ENCODE measurements around the gene ALDH1A3. TPM values are rescaled to one million over a fixed set of nuclear protein-coding genes. Genes with fewer than 3 reads are reported as not detected.

Gene ALDH1A3
- total and polyA plus RNA-seq, 2 of the 4 experiments (the other 2 are of a cell fraction) = 3.1 to 5.0 TPM

- H3K9me1 ChIP-seq (ENCODE audit: insufficient read depth, low read length) = 0 out of 2 replicates have a peak, but pooled peaks cover 7% of the 10 kb centered on the region
- peak overlapping the region; percentile 33 for H2BK120ac ChIP-seq (ENCODE audit: low read depth, low read length)
- peak overlapping the region; percentile 1; the same call in 1 of the 2 replicates for H3K56ac ChIP-seq (ENCODE audit: extremely low read depth, insufficient read depth, low read length)
- H3K4me1 ChIP-seq (ENCODE audit: control insufficient read depth, insufficient read depth, low read length) = peaks cover 17% of the 10 kb centered on the region
- ChIA-PET POLR2A (ENCODE audit: unreplicated experiment) (interaction anchor here (0.9 kb wide), 1 partner anchor 8 kb away, joined by 3 read pairs; no protein-coding TSS in a partner anchor), CTCF (interaction anchor here (1.4 kb wide), 1 partner anchor 9 kb away, joined by 7 read pairs; no protein-coding TSS in a partner anchor)
- peak; percentile 87 for ATAC-seq (ENCODE audit: low read depth)
- peak overlapping the region; percentile 44; the same call in 1 of the 2 replicates for H3K27ac ChIP-seq (ENCODE audit: insufficient read depth, low read length)
- peak overlapping the region; percentile 14 for H4K91ac ChIP-seq (ENCODE audit: insufficient read depth, low read depth, low read length)
- H3K14ac ChIP-seq (replicated peaks; ENCODE audit: low read depth, low read length) = 0 out of 2 replicates have a peak overlapping the region, but pooled peaks have one; percentile 54
- WGBS, 2 experiments (ENCODE audit: extremely low coverage in 2 of 2, insufficient read length in 1 of 2) = 41% methylated on average over 5 of the region's 15 CpGs; no CpG with 5 or more reads in 1 of the 2 experiments
- H4K5ac ChIP-seq (ENCODE audit: low read depth, low read length) = no peak overlapping the region; the same call in 1 of the 2 replicates
- intact Hi-C loops (cut with micrococcal nuclease) = no loop called here
- H3K4ac ChIP-seq (ENCODE audit: low read depth, low read length) = peak overlapping the region; percentile 8; the same call in 1 of the 2 replicates
- no peak overlapping the region for H3K4me3 ChIP-seq (ENCODE audit: insufficient read depth, low read depth, low read length)
- H3K18ac ChIP-seq (ENCODE audit: low read depth, low read length) = no peak overlapping the region; the same call in 1 of the 2 replicates
- BruUV-seq (replicated peaks) = no TSS peak
- H2BK5ac ChIP-seq (ENCODE audit: low read depth, low read length, poor library complexity, severe bottlenecking) = peak overlapping the region; percentile 30
- H4K20me1 ChIP-seq (ENCODE audit: insufficient read depth, low read length) = no peaks in the 10 kb centered on the region
- H3K23ac ChIP-seq (ENCODE audit: low read depth, low read length) = no peak overlapping the region
- peak overlapping the region; percentile 0; the same call in 1 of the 3 replicates for H2BK15ac ChIP-seq (ENCODE audit: low read depth, low read length)
- peak overlapping the region; percentile 43 for H2AK9ac ChIP-seq (replicated peaks; ENCODE audit: low read depth, low read length, poor library complexity)
- H3K4me2 ChIP-seq (ENCODE audit: low read depth, low read length) = peak overlapping the region; percentile 42
- in situ Hi-C loops (cut with MboI; ENCODE audit: low sequenced_read_pairs) = no loop called here
- peaks cover 7% of the 10 kb centered on the region for H3K9me3 ChIP-seq (ENCODE audit: control insufficient read depth, insufficient read depth, low read length)
- H2AFZ ChIP-seq (replicated peaks; ENCODE audit: low read length, poor library complexity) = peak overlapping the region; percentile 78
- H3K79me1 ChIP-seq (ENCODE audit: low read depth in 1 of 2, low read length in 2 of 2) = no peaks in the 10 kb centered on the region
- peak overlapping the region in 1 of 2 experiments; percentile 37; a peak in 2 of 4 replicates for H4K8ac ChIP-seq (ENCODE audit: low read depth in 2 of 2, low read length in 2 of 2)
- TF ChIP-seq MAFK (IDR thresholded peaks at IDR 0.05; ENCODE audit: low read depth, low read length) = no peak
- peak; percentile 90 for TF ChIP-seq CEBPB (IDR thresholded peaks at IDR 0.05; ENCODE audit: low read depth, low read length)
- peak overlapping the region; percentile 73; the same call in 1 of the 2 replicates for H2BK20ac ChIP-seq (ENCODE audit: low read depth, low read length)
- peak; percentile 90 for DNase-seq
- no peaks in the 10 kb centered on the region for H3K36me3 ChIP-seq (ENCODE audit: control insufficient read depth, insufficient read depth, low read length)
- no peak overlapping the region for H2AK5ac ChIP-seq (ENCODE audit: low read depth, low read length)
- H3K27me3 ChIP-seq (ENCODE audit: control insufficient read depth, insufficient read depth, low read length) = no peaks in the 10 kb centered on the region
- dilution Hi-C loops (cut with HindIII; ENCODE audit: low sequenced_read_pairs, unreplicated experiment) = no loop called here
- H3K9ac ChIP-seq (ENCODE audit: low read depth, low read length) = no peak overlapping the region
These were observed 15.8 kb upstream of the ALDH1A3 start for GRCh38 chr15:100863796-100864267.

Data from IMR-90 (cell line).